NCI-H345 treated with DMSO at 0.1 percent for 48 hours (cell line): Measurements from ENCODE around the gene DDX41.

Source experiments
- DNase-seq: peaks from one replicate; lab custom pipeline; 2025; ENCODE audit not compliant: unreplicated experiment; lab: John Stamatoyannopoulos, UW

Gene DDX41

DNA sequence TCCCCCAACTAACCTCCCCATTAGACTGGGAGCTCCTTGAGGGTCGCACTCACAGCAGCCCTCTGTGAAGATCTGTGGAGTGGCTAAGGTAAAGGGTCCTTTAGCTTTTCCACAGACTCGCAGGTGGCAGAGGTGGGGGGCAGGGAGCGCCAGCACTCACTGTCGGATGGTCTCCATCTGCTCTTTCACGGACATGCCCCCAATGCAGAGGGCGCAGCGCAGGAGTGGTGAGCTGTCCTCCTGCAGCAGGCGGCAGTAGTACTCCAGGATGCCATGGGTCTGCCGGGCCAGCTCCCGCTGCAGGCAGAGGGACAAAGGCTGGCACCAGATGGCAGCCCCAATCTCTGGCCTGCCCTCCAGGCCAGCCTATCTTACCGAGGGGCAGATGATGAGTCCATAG lies 2.2 kb downstream of the DDX41 start:
- DNase-seq = no peak

DNA sequence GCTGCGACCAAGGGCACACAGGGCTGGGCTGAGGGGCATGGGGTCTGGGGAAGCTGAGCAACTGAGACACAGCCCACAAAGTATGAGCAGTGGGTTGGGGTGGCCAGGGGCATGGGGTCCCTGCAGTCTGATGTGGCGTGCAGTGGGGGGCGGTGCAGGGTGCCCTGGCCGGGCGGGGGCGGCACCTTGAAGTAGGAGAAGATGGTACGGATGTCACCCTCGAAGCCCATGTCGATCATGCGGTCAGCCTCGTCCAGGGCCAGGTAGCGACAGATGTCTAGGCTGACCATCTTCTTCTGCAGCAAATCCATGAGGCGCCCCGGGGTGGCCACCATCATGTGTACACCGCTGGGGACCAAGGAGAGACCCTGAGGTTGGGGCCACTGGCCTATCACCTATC lies 3.3 kb downstream of the DDX41 start:
- no peak for DNase-seq

DNA sequence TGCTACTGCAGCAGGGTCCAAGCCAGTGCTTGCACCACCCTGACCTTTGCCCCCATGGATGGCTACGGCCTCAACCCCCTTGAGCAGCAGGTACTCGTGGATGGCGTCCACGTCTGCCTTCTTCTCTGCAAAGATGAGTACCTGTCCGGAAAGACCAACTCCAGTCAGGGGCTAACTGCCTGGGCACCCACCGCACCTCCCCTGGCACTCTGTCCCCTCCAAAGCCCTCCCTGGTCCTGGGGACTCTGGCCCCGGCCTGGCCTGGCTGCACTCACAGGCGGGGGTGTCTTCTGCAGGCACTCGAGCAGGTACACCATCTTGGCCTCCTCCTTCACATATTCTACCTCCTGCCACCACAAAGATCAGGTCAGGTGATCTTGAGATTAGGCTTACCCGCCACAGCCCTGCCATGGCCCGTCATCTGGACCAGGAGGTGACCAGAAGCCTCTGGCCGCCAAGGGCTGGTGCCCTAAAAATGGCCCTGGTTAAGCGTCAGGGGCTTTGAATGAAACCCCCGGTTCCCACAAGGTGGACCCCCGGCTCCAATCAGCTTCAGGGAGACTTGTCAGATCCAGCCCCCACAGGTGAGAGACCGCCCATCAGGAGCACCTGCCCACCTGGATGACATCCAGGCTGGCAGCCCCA lies 3.9 kb downstream of the DDX41 start:
- no peak for DNase-seq

DNA sequence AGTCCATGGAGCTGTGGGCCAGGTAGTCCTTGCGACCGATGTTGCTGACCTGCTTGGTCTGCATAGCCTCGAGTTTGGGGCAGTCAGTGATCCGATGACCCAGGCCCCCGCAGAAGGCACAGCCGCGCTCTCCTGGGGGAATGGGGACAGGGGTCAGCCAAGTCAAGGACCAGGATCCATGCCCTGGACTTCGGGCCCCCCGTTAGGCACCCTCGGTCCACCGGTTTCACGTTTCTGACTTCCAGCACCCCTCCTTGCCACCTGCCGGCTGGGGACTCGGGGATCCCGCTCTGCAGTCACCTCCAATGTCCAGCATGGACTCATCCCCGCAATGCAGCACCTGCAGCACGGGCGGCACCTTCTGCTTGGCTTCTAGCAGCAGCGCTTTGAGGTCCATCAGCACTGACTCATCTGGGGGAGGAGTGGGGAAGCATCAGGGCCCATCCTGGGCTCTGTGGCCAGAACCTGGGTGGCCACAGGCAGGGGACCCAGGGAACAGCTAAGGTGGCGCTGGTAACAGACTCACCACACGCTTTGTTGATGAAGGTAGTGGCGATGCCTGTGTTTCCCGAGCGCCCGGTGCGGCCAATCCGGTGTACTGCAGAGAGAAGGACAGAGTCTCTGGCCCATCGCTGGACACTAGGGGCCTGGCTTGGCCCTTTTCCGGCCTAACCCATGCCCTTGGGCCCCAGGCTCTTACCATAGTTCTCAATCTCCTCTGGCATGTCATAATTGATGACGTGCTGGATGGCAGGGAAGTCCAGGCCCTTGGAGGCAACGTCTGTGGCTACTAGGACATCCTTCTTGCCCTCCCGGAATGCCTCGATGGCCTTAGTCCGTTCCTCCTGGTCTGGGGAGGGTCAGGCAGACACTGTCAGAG lies 4.7 kb downstream of the DDX41 start:
- no peak for DNase-seq

DNA sequence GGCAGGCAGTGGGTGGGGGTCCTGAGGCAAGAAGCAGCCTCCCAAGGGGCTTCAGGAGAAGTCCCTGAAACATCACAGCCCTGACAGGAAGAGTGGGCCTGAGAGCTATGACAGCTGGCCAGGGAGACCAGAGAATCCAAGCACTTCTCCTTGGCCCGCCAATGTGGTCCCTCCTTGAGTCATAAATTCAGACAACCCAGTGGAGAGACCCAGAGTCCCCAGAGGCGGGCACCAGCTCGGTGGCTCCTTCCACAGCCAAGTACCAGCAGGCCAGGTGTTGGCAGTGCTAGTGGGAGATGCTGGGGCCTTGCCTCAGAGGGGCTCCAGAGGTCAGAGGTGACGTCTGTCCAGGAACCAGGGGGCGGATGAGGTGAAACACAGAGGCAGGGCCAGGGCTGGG lies 5.6 kb downstream of the DDX41 start:
- no peak for DNase-seq

DNA sequence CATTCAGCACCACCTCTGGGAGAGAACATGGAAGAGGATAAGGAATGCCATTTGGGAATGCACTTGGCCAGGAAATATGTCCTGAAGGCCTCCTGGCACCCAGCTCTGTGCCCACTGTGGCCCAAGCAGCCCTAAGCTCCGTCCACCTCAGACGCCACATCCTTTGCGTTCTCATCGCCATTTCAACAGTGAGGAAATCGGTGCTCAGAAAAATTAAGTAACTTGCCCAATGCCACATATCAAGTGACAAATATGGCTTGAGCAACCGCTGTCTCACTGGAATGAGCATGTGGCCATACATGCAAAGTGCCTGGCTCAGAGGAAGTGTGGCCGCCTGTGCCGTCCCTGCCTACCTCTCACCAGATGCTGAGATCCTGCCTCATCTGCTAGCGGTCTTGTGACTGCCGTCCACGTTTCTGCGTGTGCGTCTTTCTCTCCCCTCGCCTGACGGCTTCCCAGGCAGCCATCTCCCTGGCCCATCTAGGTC lies 6.2 kb downstream of the DDX41 start:
- no peak for DNase-seq

DNA sequence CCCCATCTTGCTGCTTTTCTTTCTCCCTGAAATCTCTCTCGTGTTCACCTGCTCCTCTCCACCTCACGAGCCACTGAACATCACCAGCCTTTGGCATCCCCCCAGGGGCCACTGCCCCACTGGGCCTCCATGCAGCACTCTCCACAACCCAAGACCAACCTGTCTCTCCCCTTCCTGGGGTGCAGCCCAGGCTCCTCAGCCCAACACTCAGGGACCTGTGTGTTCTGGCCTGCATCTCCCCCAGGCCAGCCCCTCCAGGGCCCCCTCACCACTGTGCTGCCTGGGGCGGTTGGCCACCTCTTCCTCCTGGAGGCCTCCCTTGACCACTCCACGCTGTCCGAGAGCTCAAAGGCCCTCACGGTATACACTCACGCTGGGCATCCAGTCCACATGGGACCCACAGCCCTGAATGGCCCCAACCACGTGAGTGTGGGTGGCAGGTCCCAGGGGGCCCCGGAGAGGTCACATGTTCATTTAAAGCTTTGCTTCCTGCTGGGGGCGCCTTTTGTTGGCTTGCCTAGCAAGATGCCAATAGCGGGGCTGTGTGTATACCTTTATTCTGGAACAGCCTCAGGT lies 6.7 kb downstream of the DDX41 start:
- no peak for DNase-seq

DNA sequence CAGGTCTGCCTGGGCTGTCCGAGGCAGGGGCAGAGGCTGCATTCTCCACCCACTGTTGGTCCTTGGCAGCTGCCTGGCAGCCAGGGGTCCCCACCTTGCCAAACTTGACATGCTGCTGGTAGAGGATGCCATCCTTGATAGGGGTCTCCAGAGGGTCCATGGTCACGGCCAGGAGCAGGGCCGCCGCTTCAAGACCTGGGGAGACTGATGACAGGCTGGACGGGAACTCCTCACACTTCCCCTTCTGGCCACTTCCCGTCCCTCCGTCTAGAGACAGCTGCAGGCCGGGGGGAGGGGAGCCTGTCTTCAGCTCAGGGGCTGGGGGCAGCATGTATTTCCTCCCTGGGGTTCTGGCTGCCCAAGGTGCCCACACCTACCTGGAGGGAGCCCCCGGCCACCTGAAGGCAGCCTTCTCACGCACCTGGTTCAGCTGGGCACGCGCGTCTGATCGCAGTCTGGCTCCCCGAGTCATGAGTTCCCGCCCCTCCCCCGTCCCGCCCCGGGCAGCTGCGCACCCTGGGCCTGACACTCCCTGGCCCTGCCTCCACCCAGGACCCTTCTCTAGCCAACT lies 7.3 kb downstream of the DDX41 start, which contains the start of gene DOK3:
Gene DOK3, minus strand, starts transcription at position 446 of the 571 bp plus-strand sequence. Its CDS starts 286 bp downstream, at position 160.
- no peak for DNase-seq

DNA sequence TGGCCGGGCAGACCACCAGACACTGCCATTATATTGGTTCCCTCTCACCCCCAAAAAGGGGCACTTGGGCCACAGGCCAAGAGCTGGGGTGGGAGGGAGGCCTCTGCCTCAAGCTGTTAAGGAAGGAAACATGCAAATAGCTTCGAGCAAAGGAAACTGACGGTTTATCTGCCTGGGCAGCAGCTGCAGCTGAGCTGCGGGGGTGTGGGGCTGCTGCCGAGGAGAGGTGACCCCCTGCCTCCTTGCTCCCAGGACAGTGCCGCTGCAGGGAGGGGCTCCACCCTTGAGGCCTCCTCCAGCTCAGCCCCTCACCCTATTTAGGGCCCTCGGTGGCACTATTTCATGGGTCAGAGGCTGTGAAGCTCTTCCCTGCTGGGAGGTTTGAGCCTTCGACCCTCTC lies 7.9 kb downstream of the DDX41 start:
- DNase-seq = no peak

DNA sequence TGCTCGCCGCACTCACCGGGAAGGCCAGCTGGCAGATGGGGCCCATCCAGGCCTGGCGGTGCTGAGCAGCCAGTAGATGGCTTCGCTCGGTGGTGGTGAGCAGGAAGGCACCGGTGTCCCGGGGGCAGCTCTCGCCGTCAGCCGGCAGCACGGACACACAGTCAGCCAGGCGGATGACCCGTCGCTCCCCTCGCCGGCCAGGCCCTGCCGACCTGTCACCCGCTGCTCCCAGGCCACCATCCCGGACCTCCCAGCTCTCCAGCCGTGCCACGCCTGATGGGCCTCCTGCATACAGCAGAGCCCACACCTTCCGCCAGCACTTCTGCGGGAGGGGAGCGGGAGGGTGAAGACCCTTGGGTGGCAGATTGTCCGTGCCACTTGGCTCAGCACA lies 8.5 kb downstream of the DDX41 start:
- DNase-seq = no peak

DNA sequence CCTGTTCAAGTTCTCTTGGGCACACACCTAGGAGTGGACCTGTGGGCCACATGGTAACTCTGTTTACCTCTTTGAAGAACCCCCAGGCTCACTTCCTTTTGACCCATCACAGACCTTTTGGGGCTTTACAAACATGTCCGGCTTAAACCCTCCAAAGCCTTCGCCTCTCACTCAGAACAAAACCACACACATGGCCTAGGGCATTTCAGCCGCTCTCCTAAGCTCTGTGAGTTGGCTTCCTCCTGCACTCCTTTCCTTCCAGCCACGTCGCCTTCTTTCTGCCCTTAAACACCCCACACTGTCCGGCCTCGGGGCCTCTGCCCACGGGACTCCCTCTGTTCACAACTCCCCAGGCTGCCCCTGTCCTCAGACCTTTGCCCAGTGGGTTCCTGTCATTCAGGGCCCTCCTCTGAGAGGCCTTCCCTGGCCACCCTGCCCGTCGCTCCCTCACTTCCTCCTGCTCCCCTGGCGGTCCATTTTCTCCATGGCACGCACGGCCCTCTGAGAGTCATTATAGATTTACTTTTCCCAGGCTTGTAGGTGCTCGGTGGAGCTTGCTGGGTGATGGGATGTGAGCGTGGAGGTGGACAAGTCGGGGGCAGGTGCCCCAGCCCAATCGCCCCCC lies 9.1 kb downstream of the DDX41 start:
- no peak for DNase-seq

DNA sequence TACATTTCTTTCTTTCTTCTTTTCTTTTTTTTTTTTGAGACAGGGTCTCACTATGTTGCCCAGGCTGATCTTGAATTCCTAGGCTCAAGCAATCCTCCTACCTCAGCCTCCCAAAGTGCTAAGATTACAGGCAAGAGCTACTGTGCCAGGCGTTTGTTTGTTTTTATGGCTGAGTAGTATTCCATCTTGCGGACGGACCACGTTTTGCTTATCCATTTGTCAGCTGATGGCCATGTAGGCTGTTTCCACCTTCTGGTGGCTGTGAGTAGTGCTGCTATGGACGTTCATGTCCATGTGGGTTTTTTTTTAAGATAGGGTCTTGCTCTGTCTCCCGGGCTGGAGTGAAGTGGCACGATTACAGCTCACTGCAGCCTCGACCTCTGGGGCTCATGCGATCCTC lies 9.6 kb downstream of the DDX41 start:
- DNase-seq = no peak

DNA sequence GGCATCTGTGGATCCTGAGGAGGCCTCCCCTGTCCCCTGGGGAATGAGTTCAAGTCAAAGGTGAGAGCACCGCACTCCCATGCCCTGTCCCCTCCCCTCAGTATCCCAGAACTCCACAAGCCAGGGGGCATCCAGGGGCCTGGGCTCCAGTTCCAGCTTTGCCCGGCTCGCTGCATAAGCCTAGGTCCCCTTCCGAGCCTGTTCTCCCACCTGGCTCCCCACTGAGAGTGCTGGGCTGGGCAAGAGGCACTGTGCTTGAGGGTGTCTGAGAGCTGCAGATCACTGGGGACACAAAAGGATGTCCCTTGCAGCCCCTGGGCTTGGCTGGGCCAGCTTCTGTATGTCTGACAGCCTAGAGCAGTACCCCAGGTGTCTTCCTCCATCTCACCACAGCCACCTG lies 11.7 kb downstream of the DDX41 start:
- no peak for DNase-seq

DNA sequence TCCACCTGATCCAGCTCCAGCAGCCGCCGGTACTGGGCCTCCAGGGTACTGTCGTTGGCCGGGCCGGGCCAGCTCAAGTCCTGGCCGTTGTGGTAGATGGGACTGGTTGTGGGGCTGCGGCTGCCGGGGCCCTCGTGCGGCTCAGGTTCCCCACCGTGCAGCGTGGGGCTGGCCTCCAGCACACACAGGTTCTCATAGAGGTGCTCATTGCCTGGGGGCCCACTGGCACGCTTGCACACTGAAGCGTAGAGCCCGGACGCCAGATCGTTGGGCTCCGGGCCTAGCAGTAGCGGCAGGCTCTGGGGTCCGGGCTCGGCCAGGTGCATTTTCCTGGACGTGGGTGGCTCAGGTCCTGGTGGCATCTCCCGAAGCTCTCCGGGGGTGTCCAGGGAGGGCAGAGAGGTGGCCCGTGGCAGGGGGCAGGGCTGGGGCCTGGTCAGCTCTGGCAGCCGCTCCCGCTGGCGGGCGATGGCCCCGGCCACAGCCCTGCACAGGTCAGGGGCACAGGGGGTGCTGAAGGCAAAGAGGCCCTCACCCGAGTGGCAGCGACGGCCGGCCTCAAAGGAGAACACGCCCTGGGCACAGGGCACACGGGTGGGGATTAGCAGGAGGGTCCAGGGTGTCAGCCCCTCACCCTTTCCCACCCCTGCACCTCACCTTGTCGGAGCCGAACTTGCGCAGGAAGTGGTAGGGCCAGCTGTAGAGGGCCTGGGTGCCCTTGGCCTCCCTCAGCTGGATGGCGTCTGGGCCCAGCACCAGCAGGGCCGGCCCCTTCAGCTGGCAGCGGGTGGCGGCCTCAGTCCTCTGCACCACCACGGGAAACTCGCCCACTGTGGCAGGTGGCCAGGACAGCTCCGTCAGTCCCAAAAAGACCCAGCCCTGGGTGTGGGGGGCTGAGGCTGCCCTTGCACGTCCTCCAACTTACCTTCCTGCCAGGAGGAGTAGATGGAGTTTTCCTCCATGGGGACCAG lies 12.4 kb downstream of the DDX41 start:
- DNase-seq = no peak

DNA sequence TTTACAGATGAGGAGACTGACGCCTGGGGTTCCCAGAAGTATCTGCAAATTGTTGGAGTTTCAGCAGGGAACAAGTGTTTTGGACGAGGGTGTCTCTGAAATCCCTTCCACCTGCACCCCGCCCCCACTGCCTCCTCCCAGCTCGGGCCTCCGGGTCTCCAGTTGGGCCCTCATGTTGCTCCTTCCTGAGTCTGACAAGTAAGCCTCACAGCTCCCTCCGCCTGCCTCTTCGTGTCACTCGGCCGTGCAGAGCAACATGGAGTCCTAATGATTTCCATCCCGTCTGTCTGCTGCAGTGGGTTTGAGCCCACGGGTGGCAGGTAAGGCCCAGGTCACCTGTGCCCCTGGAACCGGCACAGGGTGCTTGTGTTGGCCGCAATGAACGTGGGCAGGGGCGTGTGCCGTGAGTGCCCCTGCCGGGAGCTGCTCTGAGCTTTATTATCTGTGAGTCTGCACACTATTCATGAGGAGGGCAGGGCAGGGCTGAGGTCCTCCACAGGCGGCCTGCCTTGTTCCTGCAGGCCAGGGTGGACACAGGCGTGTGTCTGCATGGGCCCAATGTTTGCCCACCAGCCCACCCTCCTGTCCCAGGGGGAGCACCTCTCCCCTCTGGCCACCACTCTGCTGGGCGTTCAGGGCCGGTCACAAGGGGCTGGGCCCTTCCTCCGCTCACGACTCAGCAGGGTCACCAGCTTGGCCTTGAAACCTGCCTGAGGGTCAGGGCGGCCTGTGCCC lies 13.2 kb downstream of the DDX41 start:
- no peak for DNase-seq

DNA sequence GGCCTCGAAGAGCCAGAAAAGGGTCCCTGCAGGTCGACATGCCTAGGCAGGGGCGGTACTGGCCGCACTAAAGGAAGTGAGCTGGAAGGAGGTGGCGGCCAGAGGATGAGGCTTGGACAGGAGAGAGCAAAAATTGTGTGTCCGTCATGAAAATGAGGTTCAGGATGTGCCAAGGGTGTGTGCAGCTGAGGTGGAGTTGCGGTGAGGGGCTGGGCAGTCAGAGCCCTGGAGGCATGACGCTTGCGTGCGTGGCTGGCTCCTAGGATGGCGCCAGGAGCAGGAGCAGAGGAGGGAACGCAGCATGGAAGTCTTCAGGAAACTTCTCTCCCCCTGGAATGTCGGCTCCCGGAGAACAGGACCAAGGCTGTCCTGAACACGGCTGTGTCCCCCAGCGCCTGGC lies 13.9 kb downstream of the DDX41 start:
- no peak for DNase-seq

DNA sequence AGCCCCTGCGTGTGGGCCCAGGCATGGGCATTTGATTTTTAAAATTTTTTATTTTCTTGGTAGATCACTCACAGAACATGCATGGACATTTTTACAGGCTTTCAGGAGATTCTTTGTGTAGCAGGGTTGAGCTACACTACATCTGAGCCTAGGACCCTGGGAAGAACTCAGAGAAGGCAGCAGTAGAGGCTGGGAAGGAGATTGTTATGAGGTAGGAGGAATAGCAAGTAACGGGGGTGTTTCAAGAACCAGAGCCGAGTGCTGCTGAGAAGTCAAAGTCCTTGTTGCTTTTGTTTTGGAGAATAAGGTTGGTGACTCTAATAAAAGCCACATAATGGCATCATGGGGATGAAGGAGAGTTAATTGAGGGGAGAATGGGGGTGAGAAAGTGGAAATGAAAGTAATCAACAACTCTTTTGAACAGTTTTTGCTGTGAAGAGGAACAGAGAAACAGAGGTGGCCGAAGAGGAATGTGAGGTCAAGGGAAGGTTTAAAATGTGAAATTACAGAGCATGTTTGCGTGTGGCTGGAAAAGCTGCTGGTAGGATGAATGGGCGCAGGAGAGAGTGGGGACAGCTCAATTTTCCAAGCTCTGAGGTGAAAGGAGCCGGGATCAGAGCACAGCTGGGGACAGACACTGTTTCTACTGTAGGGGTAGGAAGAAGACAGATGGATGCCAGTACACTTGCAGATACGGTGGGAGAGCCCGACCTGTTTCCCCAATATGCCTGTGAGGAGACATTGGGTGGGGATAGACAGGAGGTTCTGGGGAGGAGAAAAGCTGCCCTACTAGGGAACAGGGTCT lies 14.7 kb downstream of the DDX41 start:
- DNase-seq = no peak

DNA sequence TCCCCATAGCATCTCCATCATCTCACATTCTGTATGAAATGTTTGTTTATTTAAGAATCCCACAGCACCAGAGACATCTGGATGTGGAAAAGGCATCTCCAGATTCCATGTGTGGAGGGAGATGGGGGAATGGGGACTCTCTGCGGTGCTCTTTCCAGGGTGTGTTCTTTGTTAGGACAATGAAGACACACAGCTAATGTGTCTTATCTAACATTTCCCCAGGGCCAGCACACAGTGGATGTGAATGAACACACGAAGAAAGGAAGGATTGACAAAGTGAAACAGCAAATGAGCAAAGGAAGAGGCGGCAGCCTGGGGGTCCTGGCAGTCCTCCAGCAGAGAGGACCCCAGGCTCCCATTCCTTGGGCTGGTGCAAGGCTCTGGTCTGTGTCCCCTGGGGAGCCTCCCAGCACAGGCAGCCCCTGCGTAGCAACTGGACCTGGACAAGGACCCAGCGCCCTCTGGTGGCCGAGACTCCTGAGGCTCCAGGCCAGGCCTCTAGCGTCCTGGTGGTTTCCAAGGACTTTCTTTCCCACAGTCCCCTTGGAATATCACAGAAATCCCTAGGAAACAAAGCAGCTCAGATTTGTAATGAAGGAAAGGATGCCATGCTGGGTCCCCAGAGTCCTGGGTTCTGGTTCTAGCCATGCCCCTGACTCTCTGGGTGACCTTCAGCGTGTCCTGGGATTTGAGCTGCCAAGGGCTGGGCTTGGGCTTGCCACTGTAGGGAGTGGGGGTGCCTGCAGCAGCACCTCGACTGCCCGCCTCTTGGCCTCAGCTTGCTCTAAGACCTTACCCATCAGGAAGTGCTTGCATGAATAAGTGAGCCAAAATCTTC lies 15.9 kb downstream of the DDX41 start:
- DNase-seq = peak; percentile 74
